ENCODE measurements around the gene PGF.

Gene PGF

DNA sequence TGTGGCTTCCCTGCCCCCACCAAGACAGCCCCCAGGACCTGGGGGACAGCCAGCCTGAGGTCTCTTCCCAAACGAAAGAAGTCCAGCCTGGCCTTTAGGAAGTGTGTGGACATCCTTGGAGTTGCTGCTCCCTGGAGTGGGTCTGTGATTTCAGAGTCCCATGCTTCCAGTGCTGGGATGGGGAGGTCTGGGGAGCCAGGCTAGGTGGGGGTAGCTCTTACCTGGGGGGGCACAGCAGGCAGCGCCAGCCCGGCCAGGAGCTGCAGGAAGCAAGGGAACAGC, 509 bp downstream of the PGF start:
- no peak for DNase-seq

DNA sequence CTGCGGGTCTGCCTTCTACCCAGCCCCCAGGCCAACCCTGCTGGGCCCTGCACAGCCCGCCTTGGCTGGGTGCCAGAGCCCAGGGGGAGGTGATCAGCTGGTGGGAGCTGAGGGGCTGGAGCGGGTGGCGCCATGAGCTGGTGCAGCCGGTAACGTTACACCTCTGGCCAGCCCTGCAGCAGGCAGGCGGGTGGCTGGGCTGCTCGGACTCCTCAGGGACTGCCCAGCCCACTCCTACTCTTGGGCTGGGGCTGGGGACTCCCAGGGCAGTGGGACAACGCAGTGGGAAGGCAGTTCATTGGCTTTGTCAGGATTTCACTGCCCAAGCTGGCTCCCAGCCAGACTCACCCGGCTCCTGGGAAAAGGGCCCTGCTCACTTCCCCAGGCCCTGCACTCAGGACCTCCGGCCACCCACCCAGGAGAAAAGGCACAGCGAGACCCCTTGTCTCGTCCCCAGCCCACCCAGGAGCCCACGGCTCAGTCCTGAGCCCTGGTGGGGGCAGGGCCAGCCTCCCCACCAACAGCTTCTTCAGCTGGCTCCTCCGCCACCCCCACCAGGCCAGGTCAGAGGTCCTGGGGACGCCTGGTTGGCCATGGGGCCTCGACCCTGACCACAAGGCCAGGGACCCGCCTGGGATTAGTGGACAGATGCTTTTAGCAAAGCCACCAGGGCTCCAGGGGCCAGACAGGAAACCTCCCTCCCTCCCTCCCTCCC, 1.0 kb downstream of the PGF start:
- no peak for DNase-seq

DNA sequence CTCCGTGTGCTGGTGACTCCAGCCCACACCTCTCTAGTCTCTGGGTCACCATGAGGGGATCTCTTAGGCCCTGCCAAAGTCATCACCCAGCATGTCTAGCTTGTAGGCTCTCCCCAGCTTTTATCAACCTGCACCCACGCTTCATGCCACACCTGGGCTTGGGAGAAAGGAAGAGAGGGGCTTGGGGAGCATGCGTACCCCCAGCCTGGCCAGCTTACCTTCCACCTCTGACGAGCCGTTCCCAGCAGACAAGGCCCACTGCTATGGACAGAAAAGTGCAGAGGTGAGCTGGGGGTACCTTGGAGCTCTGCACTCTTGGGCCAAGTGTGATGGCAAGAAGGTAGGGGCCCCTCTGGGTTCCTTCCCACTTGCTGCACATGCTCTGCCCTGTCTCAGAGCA, 1.7 kb downstream of the PGF start:
- no peak for DNase-seq

DNA sequence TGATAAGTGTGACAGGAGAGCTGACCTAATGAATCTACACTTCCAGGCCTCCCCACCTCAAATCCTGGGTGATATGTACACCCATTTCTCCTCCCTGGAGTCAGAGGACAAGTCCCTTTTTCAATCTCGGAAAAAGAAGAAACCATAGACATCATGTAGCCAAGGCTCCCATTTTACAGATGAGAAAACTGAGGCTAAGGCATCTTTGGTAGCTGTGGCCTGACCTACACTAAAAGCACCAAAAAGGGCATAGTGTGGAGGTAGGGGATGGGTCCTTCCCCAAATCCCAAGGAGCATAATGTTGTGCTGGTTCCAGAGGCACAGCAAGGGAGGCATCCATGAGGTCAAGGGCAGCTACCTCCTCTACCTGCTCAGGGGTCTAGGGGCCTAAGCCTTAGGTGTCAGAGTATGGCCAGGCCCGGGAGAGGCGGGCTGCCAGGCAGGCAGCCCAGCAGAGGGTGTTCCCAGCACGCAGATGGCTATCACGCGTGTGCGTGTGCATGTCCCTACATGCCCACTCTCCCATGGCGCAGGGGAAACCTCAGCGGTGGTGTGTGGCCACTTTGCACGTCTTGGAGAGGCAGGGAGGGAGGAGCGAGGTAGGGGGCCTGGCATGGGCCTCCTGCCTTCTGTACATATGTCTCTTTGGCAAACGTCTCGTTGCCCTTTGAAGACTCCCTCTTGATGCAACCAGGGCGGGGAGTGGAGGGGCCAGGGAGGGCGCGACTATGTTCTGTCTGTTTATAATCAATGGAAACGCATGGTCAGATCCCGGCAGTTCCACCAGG, 2.5 kb downstream of the PGF start:
- no peak for DNase-seq

DNA sequence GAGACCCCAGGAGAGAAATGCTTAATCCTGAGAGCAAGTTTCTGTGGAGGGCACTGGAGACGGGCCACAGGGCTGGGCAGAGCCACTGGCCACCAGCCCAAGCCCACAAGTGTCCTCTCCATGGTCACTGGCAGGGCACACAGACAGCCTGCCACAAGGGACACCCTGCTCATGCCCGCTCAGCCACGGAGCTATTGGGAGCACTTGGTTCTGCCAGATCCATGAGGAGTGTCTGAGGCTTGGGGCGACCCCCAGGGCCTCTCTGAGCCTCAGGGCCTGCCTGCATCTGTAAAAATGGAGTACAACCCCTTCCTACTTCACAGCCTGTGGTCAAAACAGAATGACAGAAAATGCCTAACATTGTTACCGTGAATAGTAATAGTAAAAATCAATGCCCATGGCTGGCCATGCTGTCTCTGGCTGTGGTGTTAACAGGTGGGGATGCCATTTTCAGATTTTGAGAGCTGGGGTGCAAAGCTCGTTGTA, 3.2 kb downstream of the PGF start:
- DNase-seq = no peak

DNA sequence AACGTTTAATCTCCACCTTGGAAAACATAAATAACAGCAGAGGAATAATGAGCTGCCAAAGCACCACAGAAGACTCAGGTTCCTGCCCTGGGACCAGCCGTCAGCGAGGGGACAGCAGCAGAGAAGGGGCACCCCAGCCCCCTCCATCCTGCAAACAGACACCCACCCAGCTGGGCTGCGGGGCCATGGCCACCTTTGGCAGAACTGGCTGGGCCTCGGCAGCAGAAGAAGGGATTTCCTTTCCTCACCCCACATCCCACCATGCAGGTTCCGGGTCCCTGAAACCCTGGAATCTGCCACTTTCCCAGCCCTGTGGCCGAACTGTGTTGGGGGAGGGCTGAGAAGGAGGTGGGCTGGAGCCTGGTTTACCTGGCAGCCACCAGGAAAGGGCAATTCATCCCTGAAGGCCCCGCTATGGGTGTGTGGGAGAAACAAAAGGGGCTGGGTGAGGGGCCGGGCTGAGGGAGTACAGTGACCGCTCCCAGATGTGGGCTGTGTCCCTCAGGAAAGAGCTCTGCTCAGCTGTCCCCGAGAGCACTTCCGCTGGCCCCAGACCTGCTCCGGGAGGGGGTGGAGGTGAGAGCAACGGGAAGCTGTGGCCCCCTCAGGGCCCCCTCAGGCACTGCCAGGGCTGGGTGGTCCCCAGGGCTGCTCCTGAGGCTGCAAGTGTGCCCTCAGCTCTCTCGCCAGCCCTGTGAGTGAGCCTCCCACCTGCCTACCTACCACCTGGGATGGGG, 3.8 kb downstream of the PGF start:
- DNase-seq = no peak

DNA sequence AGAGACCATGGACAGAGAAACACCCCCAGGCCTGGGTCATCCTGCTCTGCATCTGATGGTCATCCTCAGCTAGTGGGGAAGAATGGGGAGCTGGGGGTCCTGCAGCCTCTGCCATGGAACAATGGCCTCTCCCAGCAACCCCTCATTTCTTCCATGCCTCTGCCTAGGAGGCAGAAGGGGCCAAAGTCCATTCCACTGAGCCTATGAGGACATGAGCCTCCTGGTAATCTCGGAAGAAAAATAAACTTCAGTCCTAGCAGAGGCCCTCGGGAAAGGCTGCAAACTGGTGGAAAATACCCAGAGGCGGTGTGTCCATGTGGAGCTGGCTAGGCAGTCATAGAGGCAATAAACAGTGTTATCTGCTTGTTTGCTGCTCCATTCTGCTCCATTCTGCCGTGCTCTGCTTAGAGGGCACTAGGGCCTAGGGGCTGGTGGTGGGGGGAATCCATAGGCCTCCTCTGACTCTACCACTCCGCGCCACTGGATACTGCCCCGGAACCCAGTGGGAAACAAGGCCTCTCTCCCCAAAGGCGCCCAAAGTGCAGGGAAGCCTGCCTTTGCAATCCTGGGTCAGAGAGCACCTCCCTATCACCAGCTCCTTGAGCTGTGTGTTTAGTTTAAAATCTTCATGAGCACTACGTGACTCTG, 4.5 kb downstream of the PGF start:
- DNase-seq = no peak

DNA sequence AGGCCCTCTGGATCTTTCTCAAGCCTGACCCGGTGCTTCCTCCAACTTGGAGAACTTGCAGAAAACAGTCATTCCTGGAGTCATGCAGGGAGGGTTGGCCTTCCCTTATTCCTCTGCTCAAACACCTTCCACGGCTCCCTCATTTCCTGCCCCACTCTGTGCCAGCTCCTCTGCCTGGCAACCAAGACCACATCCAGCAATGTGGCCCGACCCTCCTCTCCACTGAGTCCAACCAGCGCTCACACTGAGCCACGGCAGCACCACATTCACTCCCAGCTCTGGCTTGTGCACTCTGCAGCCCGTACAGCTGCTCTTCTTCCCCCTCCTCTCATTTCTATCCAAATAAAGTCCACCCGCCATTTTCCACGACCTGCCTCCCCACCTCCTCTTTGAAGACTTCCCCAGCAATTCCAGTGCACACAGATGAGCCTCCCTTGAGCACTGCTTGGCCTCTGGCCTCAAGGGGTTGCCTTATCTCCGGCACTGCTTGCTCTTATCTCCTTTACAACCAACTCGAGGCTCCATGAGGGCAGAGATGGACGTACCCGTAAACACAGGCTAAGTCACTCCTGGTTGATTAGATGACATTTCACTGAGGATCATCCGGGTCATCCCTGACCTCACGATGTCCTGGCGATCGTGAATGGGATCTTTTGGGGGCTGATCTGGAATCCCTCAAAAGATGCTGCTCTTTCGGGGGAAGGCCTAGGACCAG, 5.4 kb downstream of the PGF start:
- DNase-seq = no peak

DNA sequence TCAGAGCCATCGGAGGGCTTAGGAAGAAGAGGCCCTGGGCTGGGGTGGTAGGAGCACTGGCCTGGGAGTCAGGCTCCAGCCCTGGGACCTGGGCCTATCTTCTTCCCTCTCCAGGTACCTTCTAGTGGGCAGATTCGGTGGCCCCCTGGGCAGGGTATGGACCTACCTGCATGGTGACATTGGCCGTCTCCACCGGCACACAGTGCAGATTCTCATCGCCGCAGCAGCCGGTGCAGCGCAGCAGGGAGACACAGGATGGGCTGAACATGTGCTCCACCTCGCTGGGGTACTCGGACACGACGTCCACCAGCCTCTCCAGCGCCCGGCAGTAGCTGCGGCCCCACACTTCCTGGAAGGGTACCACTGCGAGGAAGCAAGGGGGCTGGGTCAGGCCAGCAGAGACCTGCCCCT, 6.2 kb downstream of the PGF start:
- DNase-seq = no peak

DNA sequence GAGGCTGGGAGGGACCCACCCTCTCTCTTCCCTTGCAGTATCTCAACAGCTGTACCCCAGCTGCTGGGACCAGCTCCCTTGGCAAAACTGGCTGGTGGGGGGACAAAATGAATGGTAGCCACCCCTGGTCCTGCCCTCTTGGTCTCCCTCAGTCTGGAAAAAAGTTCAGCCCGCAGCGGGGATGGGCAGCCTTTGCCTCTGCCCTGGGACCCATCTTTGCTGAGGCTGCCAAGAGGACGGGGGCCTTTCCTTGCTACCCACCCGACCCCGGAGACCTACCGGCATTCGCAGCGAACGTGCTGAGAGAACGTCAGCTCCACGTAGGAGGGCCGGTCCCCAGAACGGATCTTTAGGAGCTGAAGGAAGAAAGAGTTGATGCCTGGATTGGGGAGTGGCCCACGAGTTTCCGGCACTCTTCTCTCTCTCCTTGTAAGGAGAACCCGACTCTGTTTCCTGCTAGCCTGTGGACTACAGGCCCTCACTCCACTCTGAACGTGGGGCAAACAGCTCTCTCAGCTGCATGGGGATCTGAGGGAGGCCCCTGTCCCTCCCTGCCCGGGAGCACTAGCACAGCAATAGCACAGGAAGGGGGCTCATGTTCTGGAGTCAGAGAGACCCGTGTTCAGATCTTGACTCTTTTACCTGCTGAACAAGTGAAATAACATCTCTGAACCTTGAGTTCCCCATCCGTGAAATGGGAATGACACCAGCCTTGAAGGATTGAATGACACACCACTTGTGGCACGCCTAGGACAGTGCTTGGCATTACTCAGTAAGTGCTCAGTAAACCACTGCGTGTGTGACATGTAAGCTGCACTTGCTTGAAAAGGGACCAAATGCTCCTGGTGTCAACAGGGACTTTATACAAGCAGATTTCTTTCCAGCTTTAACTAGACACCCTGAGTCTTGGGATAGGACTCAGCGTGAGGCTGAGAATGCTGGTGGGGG, 6.9 kb downstream of the PGF start:
- DNase-seq = no peak

DNA sequence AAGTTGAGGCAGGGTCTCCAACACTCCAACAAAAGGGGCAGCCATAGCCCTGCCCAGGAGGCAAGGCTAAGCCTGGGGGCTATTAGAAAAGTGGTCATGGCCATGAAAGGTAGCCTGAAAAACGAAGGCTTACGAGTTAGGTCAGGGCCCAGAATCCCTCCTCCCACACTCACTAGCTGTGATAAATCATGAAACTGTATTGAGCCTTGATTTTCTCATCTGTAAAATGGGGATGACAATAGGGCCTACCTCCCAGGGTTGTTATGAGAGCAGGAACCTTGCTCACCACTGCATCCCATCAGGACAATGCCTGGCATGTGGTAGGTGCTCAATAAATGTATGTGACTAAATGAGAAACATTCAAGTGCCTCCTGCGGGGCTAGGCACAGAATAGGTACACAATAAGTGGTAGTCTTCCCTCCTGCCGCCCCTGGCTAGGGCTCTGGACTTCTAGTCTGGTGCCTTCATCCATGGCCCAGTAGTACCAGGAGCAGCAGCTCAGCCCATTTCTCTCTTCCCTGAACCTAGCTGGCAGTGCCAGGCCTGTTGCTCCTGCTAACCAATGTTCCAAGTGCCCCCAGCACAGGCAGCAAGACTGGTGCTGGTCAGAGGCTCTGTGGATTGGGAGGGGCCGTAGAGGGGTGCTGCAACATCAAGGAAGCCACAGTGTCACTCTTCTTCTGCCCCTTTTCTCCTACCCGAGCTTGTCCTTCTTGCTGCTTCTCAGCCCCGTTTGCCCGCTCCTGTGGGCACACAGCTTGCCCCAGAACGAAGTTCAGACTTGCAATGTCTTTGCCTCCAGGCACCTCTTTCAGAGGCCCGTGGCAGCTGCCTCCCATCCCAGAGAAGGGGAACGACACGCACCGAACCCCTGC, 7.8 kb downstream of the PGF start:
- DNase-seq = no peak

DNA sequence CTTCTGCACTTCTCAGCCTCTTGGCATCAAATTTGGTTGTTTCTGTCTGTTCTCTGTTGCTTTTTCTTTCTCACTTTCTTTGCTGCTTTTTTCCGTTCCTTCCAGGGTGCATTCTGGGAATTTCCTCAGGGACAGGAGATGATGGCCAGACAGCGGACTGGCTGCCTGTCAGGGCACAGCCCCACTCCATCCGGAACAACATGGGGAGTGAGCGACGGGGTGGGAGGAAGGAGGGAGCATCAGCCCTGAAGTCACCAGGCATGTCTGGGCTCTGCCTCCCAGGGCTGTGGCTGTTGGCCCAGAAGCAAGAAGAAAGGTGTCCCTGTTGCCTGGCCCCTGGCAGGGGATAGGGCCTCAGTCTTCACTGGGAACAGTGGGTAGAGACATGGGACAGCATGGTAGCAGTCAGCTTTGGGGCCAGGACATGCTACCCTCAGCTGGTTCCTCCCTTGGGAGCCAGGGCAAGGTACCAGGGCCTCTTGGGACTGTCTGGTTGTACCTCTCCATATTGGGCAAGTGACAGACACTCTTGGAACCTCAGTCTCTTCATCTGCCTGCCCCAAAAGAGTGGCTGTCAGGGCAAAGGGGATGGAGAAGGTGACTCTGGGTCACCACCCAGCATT, 8.6 kb downstream of the PGF start:
- DNase-seq = no peak

DNA sequence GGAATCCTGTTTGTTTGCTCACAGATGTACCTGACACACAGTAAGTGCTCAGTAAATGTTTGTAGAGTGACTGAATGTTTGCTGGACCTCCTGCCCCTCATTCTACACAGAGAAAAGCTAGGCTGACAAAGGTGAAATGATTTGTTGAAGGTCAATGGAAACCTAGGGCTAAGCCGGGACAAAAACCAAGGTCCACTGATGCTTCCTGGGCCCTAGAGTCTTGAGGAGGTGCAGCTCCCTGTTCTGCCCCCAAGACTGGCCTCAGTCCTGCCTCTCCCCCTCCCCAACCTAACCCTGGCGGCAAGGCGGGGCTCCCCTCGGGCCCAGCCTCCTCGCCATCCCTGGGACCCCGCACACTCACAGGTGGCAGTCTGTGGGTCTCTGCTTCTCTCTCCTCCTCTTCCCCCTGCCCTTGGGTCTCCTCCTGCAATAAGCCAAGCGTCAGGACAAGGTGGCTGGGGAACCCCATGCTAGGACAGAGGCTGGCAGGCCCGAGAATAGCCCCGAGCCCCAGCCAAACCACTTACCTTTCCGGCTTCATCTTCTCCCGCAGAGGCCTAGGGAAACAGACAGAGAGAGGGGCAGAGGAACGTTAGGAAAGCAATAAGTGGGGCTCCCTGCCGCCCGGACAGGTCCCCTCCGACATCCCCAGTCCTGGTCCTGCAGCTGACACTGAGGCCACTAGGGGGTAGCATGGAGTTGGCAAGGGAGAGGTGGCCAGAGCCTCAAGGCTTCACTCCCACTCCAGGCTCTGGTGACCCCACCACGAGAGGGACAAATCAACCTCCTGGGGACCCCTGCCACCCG, 9.3 kb downstream of the PGF start:
- peak; percentile 69 for DNase-seq

DNA sequence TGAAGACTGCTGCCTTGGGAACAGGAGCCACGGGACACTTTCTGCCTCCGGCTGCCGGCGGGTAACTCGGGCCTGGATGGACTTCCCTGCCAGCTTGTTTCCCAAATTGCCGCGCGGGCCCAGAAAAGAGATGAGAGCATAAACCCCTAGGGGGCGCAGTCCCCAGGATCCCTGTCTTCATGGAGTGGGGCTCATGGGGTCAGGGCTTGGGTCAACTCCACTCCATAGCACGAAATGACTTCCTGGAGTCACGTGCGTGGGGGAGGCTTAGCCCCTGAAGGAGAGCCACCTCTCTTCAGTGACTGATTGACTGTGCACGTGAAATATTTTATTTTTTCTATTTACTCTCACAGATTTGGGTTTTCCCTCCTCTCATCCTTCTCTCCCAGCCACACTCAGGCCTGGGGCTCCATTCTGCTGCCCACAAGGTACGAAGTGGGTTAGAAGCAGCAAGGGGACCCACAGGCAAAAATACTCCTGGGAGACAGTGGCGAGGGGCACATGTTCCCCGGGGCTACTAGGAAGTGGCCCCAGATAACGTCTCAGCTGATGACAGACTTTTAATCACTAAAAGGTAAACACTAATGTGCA, 10.0 kb downstream of the PGF start:
- DNase-seq = no peak

DNA sequence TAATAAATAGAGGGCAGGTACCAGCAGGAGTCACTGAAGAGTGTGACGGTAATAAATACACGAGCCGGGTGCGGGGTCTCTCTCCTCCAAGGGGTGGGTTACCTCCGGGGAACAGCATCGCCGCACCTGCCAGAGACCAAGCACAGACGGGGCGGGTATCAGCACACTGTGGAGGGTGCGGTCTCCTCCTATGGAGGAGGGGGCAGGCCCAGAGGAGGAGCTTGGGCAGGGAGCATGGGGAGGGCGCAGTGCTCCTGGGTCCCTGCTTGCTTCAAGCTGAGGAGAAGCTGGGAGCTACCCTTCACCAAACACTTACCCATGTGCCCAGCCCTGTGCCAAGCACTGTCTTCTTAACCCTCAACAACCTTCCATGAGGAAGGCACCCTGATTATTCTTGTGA, 12.8 kb downstream of the PGF start:
- no peak for DNase-seq

DNA sequence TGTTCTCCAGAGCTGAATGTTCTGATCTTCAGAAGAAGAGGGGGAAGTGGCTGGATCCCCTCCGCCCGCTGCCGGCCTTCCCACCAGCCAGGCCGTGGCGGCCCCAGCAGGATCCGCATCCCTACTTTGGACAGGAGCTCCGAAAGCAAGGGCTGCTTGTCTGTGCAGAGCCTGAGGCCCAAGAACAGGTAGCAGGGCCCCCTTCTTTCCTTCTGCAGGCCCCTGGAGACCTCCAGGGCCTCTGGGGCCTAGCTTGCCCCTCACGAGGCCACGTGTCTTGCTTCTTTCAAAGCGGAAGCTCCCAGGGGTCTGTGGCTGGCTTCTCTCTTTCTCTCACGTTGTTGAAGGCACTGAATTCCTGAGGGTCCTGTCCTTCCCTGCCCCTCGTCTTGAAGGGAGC, 13.2 kb downstream of the PGF start:
- no peak for DNase-seq

DNA sequence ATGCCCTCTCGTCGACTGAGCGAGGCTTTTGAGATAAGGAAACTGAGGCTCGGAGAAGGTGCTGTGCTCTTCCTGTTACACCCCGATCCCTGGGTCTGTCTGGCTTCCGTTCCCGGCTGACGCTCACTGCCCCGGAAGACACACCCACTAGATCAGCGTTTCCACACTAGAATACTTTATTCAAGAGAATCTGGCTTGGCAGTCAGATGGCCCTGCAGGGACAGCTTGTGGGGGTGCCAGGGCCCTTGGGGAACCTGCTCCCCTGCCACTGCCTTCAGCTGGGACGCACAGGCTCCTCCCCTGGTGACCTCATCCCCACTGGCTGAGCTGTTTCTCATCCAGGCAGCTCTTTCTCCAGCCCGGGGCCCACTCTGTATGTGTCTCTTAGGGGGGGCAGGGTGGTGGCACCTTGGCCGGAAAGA, 13.7 kb downstream of the PGF start:
- DNase-seq = peak; percentile 52

DNA sequence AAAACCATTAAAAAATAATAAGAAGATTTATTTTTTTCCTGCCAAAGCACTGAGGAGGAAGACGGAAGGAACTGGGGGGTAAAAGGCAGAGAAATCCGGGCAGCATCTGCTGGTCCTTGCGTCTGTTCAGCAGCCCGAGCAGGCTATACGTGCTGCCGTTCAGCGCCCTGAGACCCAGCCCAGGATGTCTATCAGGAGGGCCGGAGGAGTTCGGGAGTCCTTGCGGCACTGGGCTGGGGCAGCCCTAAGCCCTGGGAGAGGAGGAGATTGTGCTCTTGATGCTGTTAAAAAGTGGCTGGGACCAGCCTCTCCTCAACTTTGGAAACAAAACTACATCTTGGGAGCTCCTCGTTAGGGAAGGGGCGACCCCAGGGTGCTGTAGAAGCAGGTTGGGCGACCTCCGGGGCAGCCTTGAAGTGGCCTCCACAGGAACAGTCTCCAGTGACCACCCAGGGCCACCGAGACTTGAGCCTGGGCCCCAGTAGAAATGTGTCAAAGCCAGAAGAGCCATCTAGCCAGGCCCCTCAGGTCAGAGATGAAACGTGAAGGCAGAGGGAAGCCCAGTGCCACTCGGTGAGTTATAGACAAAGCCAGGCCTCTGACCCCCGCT, 14.3 kb downstream of the PGF start:
- DNase-seq = no peak
